T-cell (primary cell): Measurements from ENCODE around the gene RSL1D1. TPM values are rescaled to one million over a fixed set of nuclear protein-coding genes. Genes with fewer than 3 reads are reported as not detected.
"Not testable (repeated sequence)": the region's sequence is repeated elsewhere in the genome, so short reads cannot be mapped to it uniquely, and the experiment has no call there.

ENCODE experiments used
- ATAC-seq, 4 experiments: fragments of 200-7000 bp in 3 of 4; fragments of 150-1000 bp in 1 of 4; cut with Tn5 transposase; replicated peaks in 1 of 4; 1 replicate in 3 of 4; 2 replicates in 1 of 4; pipeline ENCODE4 v1.10.0; 2021; ENCODE audit warnings: moderate library complexity in 3 of 4, mild to moderate bottlenecking in 2 of 4, moderate number of reproducible peaks in 1 of 4
- CTCF ChIA-PET, 2 donors: fragments of 300-600 bp; sonication (Branson Sonifier 250); formaldehyde crosslinking; loops; one replicate each; lab custom pipeline; 2022; ENCODE audit warnings: antibody characterized with exemption in 2 of 2; lab: Charles Lee
- POLR2A ChIA-PET, 2 donors: fragments of 300-600 bp; sonication (Branson Sonifier 250); formaldehyde crosslinking; loops; one replicate each; lab custom pipeline; 2022; ENCODE audit warnings: antibody characterized with exemption in 2 of 2; lab: Charles Lee
- DNase-seq, 35 experiments: peaks; one replicate each; pipeline versions ENCODE4 v3.0.0 to v3.0.0-alpha.2; 2013 to 2023
- H3K27ac ChIP-seq: one replicate; pipeline ENCODE4 v1.5.1; 2013; ENCODE audit warnings: low read length
- H3K27me3 ChIP-seq, 2 experiments: replicated peaks in 1 of 2; 1 replicate in 1 of 2; 2 replicates in 1 of 2; pipeline versions ENCODE4 v1.6.1 to v1.7.0; 2013; ENCODE audit warnings: low read length in 1 of 2, mixed read lengths in 1 of 2; ENCODE audit not compliant: control insufficient read depth in 2 of 2, insufficient read depth in 2 of 2; ENCODE audit errors: extremely low read depth in 1 of 2
- H3K36me3 ChIP-seq, 2 donors: 1 replicate in 1 of 2; 2 replicates in 1 of 2; pipeline versions ENCODE4 v1.6.1 to v1.7.0; 2013; ENCODE audit warnings: low read length in 1 of 2; ENCODE audit not compliant: control insufficient read depth in 2 of 2, insufficient read depth in 1 of 2; ENCODE audit errors: extremely low read depth in 1 of 2
- H3K4me1 ChIP-seq, 2 experiments: 1 replicate in 1 of 2; 2 replicates in 1 of 2; pipeline versions ENCODE4 v1.6.1 to v1.7.0; 2013; ENCODE audit warnings: low read length in 2 of 2, mixed read lengths in 1 of 2; ENCODE audit not compliant: insufficient read depth in 2 of 2, control insufficient read depth in 1 of 2; ENCODE audit errors: extremely low read depth in 1 of 2
- H3K4me3 ChIP-seq, 2 donors: 1 replicate in 1 of 2; 2 replicates in 1 of 2; pipeline versions ENCODE4 v1.5.1 to v1.7.0; 2013; ENCODE audit warnings: mild to moderate bottlenecking in 2 of 2, low read length in 1 of 2, moderate library complexity in 1 of 2; ENCODE audit not compliant: control insufficient read depth in 1 of 2; ENCODE audit errors: extremely low read depth in 1 of 2
- H3K9me3 ChIP-seq: 2 replicates; pipeline ENCODE4 v1.7.0; 2013
- H3K27ac Mint-ChIP-seq, 2 donors: one replicate each; pipeline ENCODE4 v1.8.0; 2020 to 2021; ENCODE audit warnings: mild to moderate bottlenecking in 2 of 2, mixed read lengths in 2 of 2
- H3K27me3 Mint-ChIP-seq, 2 donors: one replicate each; pipeline ENCODE4 v1.8.0; 2021 to 2022; ENCODE audit warnings: mixed read lengths in 2 of 2
- H3K36me3 Mint-ChIP-seq: one replicate; pipeline ENCODE4 v1.8.0; 2021; ENCODE audit warnings: mixed read lengths
- H3K4me1 Mint-ChIP-seq, 3 donors: one replicate each; pipeline ENCODE4 v1.8.0; 2020 to 2022; ENCODE audit warnings: mixed read lengths in 3 of 3, mild to moderate bottlenecking in 1 of 3
- H3K4me3 Mint-ChIP-seq, 3 donors: one replicate each; pipeline ENCODE4 v1.8.0; 2020 to 2022; ENCODE audit warnings: mild to moderate bottlenecking in 3 of 3, mixed read lengths in 3 of 3, moderate library complexity in 3 of 3
- H3K9me3 Mint-ChIP-seq, 3 donors: one replicate each; pipeline ENCODE4 v1.8.0; 2020 to 2022; ENCODE audit warnings: mixed read lengths in 3 of 3
- WGBS: methylation state at CpG from one replicate; pipeline ENCODE4 v1.1.5; 2013; ENCODE audit warnings: missing lambda C conversion rate; ENCODE audit not compliant: insufficient coverage; 5-methylcytosine and 5-hydroxymethylcytosine counted together
- total RNA-seq, 35 experiments: library from RNA in 6 of 35; stranded (reverse) in 6 of 35; fragments of 120-200 nt in 1 of 35; gene quantifications; one replicate each; pipeline versions ENCODE4 v1.2.1 to v1.2.4 and lab custom pipeline; 2013 to 2026

Gene RSL1D1
- total RNA-seq, 5 donors from 2014 or later (not counting 1 experiment from before 2014, with no cell fraction given): 165 to 205 (median 180) TPM

DNA sequence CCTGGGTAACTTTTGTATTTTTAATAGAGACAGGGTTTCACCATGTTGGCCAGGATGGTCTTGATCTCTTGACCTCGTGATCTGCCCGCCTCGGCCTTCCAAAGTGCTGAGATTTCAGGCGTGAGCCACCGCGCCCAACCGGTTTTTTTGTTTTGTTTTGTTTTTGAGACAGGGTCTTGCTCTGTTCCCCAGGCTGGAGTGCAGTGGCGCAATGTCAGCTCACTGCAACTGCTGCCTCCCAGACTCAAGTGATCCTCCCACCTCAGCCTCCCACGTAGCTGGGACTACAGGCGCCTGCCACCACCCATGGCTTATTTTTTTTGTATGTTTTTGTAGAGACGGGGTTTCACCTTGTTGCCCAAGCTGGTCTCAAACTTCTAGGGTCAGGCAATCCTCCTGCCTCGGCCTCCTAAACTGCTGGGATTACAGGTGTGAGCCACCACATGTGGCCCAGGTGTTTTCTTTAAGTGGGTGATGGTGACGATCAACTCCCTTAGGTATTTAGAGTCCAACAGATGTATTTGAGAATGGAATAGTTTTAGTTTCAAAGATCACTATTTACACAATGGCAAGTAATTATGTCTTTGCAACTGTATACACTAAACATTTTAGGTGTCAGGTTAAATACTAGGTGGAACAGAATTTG is 25.7 kb downstream of the RSL1D1 start:
- H3K4me1 Mint-ChIP-seq, H3K9me3 Mint-ChIP-seq, H3K27ac Mint-ChIP-seq, CTCF ChIA-PET, H3K27ac ChIP-seq, POLR2A ChIA-PET, H3K4me3 ChIP-seq, H3K4me3 Mint-ChIP-seq, H3K9me3 ChIP-seq, ATAC-seq, H3K36me3 Mint-ChIP-seq, H3K4me1 ChIP-seq, H3K27me3 ChIP-seq, DNase-seq, H3K36me3 ChIP-seq, H3K27me3 Mint-ChIP-seq: not testable (repeated sequence)
- WGBS: 90% methylated on average over 4 of the region's 13 CpGs

DNA sequence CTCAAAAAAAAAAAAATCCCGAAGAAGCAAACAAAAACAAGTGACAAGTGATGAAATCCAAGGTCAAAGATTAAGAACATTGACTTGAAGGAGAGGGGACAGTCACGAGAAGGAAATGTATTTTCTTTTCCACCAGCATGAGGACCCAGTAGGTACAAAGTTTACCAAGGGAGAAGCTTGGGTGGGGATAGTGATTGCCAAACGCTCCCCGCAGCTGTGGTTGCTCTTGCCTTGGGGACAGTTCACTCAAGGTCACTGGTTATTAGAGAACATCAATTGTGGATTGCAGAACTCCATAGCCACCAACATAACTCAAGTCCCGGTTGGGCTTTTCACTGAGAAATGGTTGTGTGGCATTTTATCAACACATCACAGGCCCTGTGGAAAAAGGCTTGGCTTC is 27.0 kb downstream of the RSL1D1 start:
- Histone ChIP-seq H3K27me3 (no peaks in the 10 kb centered on the region), H3K4me3 (no peak overlapping the region), H3K4me1 (no peaks in the 10 kb centered on the region), H3K9me3 (no peaks in the 10 kb centered on the region), H3K36me3 (no peaks in the 10 kb centered on the region), H3K27ac (no peak overlapping the region)
- ChIA-PET CTCF (no interaction called here), POLR2A (no interaction called here)
- WGBS: no CpG with 5 or more reads among the region's 5 CpGs
- H3K4me1 Mint-ChIP-seq: no peaks in the 10 kb centered on the region
- no peak overlapping the region for H3K4me3 Mint-ChIP-seq
- no peaks in the 10 kb centered on the region for H3K27me3 Mint-ChIP-seq
- no peaks in the 10 kb centered on the region for H3K9me3 Mint-ChIP-seq
- H3K27ac Mint-ChIP-seq: no peak overlapping the region
- ATAC-seq: no peak
- peak in 2 of 35 experiments; percentile 6 to 13 for DNase-seq
- H3K36me3 Mint-ChIP-seq: no peaks in the 10 kb centered on the region

DNA sequence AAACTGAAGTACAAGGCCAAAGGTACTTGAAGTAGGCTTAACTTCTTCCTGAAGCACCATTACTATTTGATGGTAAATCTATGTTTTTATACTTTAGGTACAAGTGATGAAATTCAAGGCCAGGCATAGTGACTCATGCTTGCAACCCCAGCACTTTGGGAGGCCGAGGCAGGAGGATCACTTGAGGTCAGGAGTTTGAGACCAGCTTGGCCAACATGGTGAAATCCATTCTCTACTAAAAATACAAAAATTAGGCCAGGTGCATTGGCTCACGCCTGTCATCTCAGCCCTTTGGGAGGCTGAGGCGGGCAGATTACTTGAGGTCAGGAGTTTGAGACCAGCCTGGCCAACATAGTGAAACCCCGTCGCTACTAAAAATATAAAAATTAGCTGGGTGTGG is 27.7 kb downstream of the RSL1D1 start:
- H3K36me3 ChIP-seq, DNase-seq, H3K4me3 ChIP-seq, H3K36me3 Mint-ChIP-seq, H3K27me3 ChIP-seq, CTCF ChIA-PET, H3K27ac Mint-ChIP-seq, H3K9me3 ChIP-seq, H3K4me1 ChIP-seq, H3K27me3 Mint-ChIP-seq, H3K4me3 Mint-ChIP-seq, ATAC-seq, H3K4me1 Mint-ChIP-seq, H3K9me3 Mint-ChIP-seq, H3K27ac ChIP-seq: not testable (repeated sequence)
- WGBS: 80% methylated on average over 2 of the region's 5 CpGs
- POLR2A ChIA-PET: interaction anchor here in 1 of 2 donors (0.6 kb wide), 1 partner anchor 949 kb away, joined by 4 read pairs; no protein-coding TSS in a partner anchor

DNA sequence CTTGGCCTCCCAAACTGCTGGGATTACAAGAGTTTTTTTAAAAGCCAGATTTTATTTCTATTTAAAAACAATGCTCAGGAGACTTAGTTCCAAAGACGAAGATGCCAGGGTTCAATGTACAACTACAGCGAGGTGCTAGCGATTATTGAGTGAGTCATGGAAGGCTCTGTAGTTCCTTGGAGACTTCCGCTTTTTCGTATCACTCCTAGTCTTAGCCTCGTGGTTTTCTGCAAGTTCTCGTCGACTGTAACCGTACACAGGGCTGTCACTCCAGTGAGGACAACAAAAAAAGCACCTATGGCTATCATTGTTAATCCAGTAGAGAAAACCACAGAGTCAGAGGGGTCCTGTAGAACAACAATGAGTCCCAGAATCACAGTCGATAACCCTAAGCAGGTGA is 31.5 kb downstream of the RSL1D1 start:
- DNase-seq (no peak), ATAC-seq (no peak)
- Mint-ChIP-seq H3K9me3 (no peaks in the 10 kb centered on the region), H3K27ac (no peak overlapping the region), H3K4me1 (no peaks in the 10 kb centered on the region), H3K27me3 (no peaks in the 10 kb centered on the region), H3K4me3 (no peak overlapping the region), H3K36me3 (no peaks in the 10 kb centered on the region)
- ChIA-PET CTCF (no interaction called here), POLR2A (interaction anchor here in 1 of 2 donors (0.6 kb wide), 1 partner anchor 28 kb away, joined by 3 read pairs; no protein-coding TSS in a partner anchor)
- Histone ChIP-seq H3K9me3 (no peaks in the 10 kb centered on the region), H3K4me3 (no peak overlapping the region), H3K27me3 (no peaks in the 10 kb centered on the region), H3K4me1 (no peaks in the 10 kb centered on the region), H3K36me3 (no peaks in the 10 kb centered on the region), H3K27ac (no peak overlapping the region)
- 60% methylated on average over 10 of the region's 10 CpGs for WGBS

DNA sequence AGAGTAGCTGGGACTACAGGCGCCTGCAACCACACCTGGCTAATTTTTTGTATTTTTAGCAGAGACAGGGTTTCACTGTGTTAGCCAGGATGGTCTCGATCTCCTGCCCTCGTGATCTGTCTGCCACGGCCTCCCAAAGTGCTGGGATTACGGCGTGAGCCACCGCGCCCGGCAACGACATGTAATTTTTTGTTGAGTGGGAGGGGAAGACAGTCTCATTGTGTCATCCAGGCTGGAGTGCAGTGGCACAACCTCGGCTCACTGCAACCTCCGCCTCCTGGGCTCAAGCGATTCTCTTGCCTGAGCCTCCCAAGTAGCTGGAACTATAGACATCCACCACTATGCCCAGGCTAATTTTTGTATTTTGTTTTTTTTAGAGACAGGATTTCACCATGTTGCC is 32.4 kb downstream of the RSL1D1 start:
- H3K4me1 Mint-ChIP-seq, CTCF ChIA-PET, ATAC-seq, H3K27ac Mint-ChIP-seq, H3K4me3 Mint-ChIP-seq, H3K9me3 ChIP-seq, DNase-seq, H3K36me3 ChIP-seq, H3K27me3 ChIP-seq, POLR2A ChIA-PET, H3K4me3 ChIP-seq, H3K36me3 Mint-ChIP-seq, H3K9me3 Mint-ChIP-seq, H3K27ac ChIP-seq, H3K27me3 Mint-ChIP-seq, H3K4me1 ChIP-seq: not testable (repeated sequence)
- 96% methylated on average over 3 of the region's 13 CpGs for WGBS

DNA sequence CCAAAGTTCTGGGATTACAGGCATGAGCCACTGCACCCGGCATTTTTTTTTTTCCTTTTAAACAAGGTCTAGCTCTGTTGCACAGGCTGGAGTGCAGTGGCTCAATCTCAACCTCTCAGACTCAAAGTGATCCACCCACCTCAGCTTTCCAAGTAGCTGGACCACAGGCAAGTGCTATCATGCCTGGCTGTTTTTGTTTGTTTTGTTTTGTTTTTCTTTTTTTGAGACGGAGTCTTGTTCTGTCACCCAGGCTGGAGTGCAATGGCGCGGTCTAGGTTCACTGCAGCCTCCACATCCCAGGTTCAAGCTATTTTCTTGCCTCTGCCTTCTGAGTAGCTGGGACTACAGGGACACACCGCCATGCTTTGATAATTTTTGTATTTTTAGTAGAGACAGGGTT is 35.2 kb downstream of the RSL1D1 start:
- POLR2A ChIA-PET: interaction anchor here in 1 of 2 donors (0.6 kb wide), 1 partner anchor 26 kb away, joined by 7 read pairs; no protein-coding TSS in a partner anchor

More for the DNA sequence above, 35.2 kb downstream of the RSL1D1 start:
- Histone ChIP-seq H3K27ac (no peak overlapping the region), H3K27me3 (no peaks in the 10 kb centered on the region), H3K4me1 (no peaks in the 10 kb centered on the region), H3K4me3 (no peak overlapping the region), H3K36me3 (no peaks in the 10 kb centered on the region), H3K9me3 (no peaks in the 10 kb centered on the region)
- no peak for DNase-seq
- H3K4me3 Mint-ChIP-seq: no peak overlapping the region
- H3K27ac Mint-ChIP-seq: no peak overlapping the region
- no peaks in the 10 kb centered on the region for H3K9me3 Mint-ChIP-seq
- 100% methylated on average over 2 of the region's 5 CpGs for WGBS
- H3K36me3 Mint-ChIP-seq: no peaks in the 10 kb centered on the region
- H3K4me1 Mint-ChIP-seq: peaks cover 0 to 4% (median 4%) of the 10 kb centered on the region in 3 donors
- no peaks in the 10 kb centered on the region for H3K27me3 Mint-ChIP-seq
- no peak for ATAC-seq
- CTCF ChIA-PET: no interaction called here
